SK-N-MC (cell line): Measurements from ENCODE around the gene PLA2G15.

Experiments used
- DNase-seq: peaks from one replicate; pipeline ENCODE4 v3.0.0-alpha.2; 2011; ENCODE audit warnings: low read depth, low spot score
- H3K27ac ChIP-seq: fragments of 200-600 bp; sonication (generic); 2 replicates; pipeline ENCODE4 v1.5.1; 2016; ENCODE audit warnings: mixed run types
- H3K36me3 ChIP-seq: fragments of 200-600 bp; sonication (generic); 2 replicates; pipeline ENCODE4 v1.6.1; 2017; ENCODE audit warnings: antibody characterized with exemption, low read length, mixed read lengths; ENCODE audit not compliant: insufficient read depth
- H3K4me3 ChIP-seq: fragments of 200-600 bp; sonication (generic); 2 replicates; pipeline ENCODE4 v1.5.1; 2016
- H3K9ac ChIP-seq: fragments of 200-600 bp; sonication (generic); 2 replicates; pipeline ENCODE4 v1.8.0; 2017; ENCODE audit warnings: mixed run types, mixed read lengths; ENCODE audit not compliant: insufficient read length
- H3K9me3 ChIP-seq: fragments of 200-600 bp; sonication (generic); 2 replicates; pipeline ENCODE4 v1.6.1; 2017; ENCODE audit warnings: low read depth, mild to moderate bottlenecking, antibody characterized with exemption, low read length, moderate library complexity, mixed read lengths
- EZH2 ChIP-seq: fragments of 200-600 bp; sonication (generic); IDR thresholded peaks from one replicate; pipeline ENCODE4 v1.6.1; 2017; ENCODE audit warnings: antibody characterized with exemption
- FOXP2 ChIP-seq: optimal IDR thresholded peaks from 2 replicates; pipeline ENCODE3; 2011; ENCODE audit warnings: mild to moderate bottlenecking, moderate library complexity; ENCODE audit not compliant: insufficient read depth; ENCODE audit errors: extremely low read length, control extremely low read depth
- POLR2AphosphoS5 ChIP-seq: IDR thresholded peaks from 2 replicates; pipeline ENCODE4 v1.6.1; 2012; ENCODE audit warnings: mild to moderate bottlenecking, low read depth, low read length, borderline replicate concordance

PLA2G15 gene

GRCh38 chr16:68306633-68307032 lies 61.5 kb downstream of the PLA2G15 start:
- peaks cover 14% of the 10 kb centered on the region; the same call in 1 of the 2 replicates for H3K36me3 ChIP-seq
- H3K4me3 ChIP-seq, result no peak overlapping the region
- no peak for DNase-seq
- no peak overlapping the region for H3K9ac ChIP-seq
- H3K27ac ChIP-seq, result no peak overlapping the region
- TF ChIP-seq EZH2 (no peak), FOXP2 (no peak), POLR2AphosphoS5 (no peak)
- H3K9me3 ChIP-seq, result no peaks in the 10 kb centered on the region

- peaks cover 6% of the 10 kb centered on the region; the same call in 1 of the 2 replicates for H3K36me3 ChIP-seq
- no peak overlapping the region for H3K27ac ChIP-seq
- peak overlapping the region; percentile 88 for H3K4me3 ChIP-seq
These were observed 64.6 kb downstream of the PLA2G15 start for GRCh38 chr16:68309799-68310198.

GRCh38 chr16:68310437-68310773 lies 65.2 kb downstream of the PLA2G15 start:
- TF ChIP-seq POLR2AphosphoS5, result no peak
- TF ChIP-seq FOXP2, result no peak
- Histone ChIP-seq H3K36me3 (peaks cover 6% of the 10 kb centered on the region; the same call in 1 of the 2 replicates), H3K9me3 (no peaks in the 10 kb centered on the region), H3K4me3 (peak overlapping the region; percentile 88), H3K9ac (peak overlapping the region; percentile 86), H3K27ac (no peak overlapping the region)
- no peak for DNase-seq

More at GRCh38 chr16:68309799-68310198, 64.6 kb downstream of the PLA2G15 start:
- Histone ChIP-seq H3K9ac (peak overlapping the region; percentile 86), H3K9me3 (no peaks in the 10 kb centered on the region)
- no peak for TF ChIP-seq POLR2AphosphoS5
- TF ChIP-seq EZH2, result no peak
- no peak for TF ChIP-seq FOXP2
- no peak for DNase-seq
